ENCODE measurements around the gene RAB6A.

DNA sequence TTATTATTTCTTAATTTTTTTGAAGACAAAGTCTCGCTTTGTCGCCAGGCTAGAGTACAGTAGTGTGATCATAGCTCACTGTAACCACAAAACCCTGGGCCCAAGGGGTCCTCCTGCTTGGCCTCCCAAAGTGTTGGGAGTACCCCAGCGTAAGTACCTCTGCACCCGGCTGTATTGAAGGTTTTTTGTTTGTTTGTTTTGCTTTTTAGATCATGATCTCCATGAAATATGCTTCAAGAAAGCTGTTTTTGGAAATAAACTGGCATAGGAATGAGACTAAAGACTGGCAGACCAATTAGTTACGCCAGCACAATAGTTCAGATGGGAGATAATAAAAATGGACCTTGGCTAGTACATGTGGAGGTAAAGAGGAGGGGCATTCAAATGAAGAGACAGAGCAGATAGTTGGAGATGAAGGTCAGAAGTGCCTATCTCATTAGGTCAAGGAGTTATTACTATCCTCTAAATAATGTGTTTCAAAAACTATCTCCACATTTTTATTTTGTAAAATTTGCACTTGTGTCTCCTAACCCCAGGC is 22.7 kb upstream of the RAB6A start:
- TF ChIP-seq POLR2AphosphoS5 (IDR thresholded peaks at IDR 0.05) (no peak), POLR2A (IDR thresholded peaks at IDR 0.05) (no peak), EP300 (IDR thresholded peaks at IDR 0.05; ENCODE audit: low read depth) (no peak)
- TF ChIP-seq, protein P1, sequence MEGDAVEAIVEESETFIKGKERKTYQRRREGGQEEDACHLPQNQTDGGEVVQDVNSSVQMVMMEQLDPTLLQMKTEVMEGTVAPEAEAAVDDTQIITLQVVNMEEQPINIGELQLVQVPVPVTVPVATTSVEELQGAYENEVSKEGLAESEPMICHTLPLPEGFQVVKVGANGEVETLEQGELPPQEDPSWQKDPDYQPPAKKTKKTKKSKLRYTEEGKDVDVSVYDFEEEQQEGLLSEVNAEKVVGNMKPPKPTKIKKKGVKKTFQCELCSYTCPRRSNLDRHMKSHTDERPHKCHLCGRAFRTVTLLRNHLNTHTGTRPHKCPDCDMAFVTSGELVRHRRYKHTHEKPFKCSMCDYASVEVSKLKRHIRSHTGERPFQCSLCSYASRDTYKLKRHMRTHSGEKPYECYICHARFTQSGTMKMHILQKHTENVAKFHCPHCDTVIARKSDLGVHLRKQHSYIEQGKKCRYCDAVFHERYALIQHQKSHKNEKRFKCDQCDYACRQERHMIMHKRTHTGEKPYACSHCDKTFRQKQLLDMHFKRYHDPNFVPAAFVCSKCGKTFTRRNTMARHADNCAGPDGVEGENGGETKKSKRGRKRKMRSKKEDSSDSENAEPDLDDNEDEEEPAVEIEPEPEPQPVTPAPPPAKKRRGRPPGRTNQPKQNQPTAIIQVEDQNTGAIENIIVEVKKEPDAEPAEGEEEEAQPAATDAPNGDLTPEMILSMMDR (IDR thresholded peaks at IDR 0.05), result no peak
